ENCODE measurements around the gene SOX6.

The SOX6 gene

DNA sequence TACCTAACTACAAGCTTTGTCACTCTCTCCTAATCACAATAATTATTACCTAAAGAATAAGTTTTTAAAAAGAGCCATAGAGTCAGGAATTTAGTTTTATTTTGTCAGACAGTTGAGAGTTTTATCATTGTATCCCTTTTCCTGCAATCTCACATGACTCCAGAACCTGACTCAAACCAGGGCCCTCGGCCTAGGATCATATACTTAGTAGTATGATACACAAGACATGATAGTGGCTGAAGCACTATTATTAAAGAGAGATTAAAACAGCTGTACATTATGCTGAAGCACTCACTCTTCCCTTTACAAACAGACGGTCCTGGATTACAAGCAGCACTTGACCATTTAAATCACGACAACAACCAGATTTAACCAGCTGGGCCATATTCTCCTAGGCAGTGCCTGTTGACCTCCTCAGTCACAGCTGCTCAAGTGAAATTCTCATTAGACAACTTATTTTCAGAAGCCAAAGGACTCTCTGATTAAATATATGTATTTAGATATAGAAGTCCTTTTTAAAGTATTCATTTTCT lies 44.0 kb downstream of the SOX6 start:
- TF ChIP-seq, protein P1, sequence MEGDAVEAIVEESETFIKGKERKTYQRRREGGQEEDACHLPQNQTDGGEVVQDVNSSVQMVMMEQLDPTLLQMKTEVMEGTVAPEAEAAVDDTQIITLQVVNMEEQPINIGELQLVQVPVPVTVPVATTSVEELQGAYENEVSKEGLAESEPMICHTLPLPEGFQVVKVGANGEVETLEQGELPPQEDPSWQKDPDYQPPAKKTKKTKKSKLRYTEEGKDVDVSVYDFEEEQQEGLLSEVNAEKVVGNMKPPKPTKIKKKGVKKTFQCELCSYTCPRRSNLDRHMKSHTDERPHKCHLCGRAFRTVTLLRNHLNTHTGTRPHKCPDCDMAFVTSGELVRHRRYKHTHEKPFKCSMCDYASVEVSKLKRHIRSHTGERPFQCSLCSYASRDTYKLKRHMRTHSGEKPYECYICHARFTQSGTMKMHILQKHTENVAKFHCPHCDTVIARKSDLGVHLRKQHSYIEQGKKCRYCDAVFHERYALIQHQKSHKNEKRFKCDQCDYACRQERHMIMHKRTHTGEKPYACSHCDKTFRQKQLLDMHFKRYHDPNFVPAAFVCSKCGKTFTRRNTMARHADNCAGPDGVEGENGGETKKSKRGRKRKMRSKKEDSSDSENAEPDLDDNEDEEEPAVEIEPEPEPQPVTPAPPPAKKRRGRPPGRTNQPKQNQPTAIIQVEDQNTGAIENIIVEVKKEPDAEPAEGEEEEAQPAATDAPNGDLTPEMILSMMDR (IDR thresholded peaks at IDR 0.05; ENCODE audit: insufficient read depth, low read depth, low read length, missing control alignments), result no peak
- DNase-seq (ENCODE audit: low read depth), result no peak
- H3K4me3 ChIP-seq (ENCODE audit: low read length), result no peak overlapping the region

DNA sequence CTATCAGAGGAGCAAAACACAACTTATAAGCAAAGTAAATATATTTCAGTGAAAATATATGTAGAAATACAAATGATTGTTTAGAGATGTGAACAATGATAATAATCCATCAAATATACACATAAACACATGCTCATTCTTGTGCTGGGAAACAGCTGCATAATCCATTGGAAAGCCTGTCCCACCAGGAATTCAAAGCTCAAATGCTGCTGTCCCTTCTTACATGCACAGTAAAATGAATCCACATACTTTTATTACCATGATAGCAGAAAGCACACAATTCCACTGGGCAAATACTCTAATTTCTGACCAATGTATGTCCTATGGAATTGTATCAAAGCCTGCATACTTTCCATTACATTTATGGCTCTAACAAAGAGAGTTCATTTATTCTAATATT lies 44.5 kb downstream of the SOX6 start:
- TF ChIP-seq, protein P1 (IDR thresholded peaks at IDR 0.05; ENCODE audit: insufficient read depth, low read depth, low read length, missing control alignments), result no peak
- no peak for DNase-seq (ENCODE audit: low read depth)
- H3K4me3 ChIP-seq (ENCODE audit: low read length), result no peak overlapping the region

DNA sequence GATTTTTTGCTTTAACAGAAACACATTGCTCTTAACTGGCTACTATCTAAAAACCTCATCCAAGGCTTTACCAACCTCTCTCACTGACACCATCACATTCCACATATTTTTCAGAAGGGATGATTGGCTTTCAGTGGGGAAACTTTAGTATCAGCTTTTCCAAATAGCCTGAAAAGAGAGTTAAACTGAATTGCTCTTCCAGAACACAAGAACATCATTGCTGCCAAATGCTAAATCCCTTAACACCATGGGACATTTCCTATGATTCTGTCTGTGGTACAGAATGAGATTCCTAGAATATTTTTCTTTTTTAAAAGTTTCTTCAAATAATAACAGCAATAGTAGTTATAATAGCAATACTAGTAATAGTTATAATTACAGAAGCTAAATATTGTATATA lies 45.4 kb downstream of the SOX6 start:
- H3K4me3 ChIP-seq (ENCODE audit: low read length), result no peak overlapping the region
- TF ChIP-seq, protein P1 (IDR thresholded peaks at IDR 0.05; ENCODE audit: insufficient read depth, low read depth, low read length, missing control alignments), result no peak
- DNase-seq (ENCODE audit: low read depth), result no peak

DNA sequence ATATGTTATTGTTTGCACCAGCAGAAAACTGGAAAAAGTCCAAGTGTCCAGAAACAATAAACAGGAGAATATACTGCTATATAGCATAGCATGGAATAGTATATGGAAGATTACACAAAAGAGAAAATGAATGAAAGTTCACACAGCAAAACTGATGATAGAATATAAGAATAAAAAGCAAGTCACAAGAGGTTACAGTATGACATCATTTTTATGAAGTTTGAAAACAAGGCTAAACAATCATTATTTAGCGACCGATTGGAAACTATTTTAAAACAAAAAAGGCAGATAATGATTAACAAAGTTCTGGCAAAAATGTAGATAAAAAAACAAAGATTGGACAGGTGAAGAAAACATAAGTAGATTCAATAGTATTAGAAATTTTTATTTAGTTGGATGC lies 47.1 kb downstream of the SOX6 start:
- no peak for DNase-seq (ENCODE audit: low read depth)
- TF ChIP-seq, protein P1 (IDR thresholded peaks at IDR 0.05; ENCODE audit: insufficient read depth, low read depth, low read length, missing control alignments), result no peak
- H3K4me3 ChIP-seq (ENCODE audit: low read length), result no peak overlapping the region

DNA sequence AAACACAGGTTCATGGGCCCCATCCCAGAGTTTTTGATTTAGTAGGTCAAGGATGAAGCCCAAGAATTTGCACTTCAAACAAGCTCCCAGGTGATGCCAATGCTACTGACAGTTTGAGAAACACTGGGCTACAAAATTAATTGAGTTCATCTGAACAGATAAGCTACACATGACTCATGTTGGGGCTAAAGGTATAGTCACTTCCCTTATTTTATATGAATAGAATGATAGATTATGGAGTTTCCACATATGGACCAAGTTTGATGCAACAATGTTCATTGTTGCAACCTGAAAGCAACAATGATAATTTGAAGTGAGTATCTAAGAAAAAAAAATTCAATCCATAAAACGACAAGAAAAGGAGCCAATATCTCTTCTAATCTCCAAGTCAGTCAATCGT lies 54.9 kb downstream of the SOX6 start:
- no peak overlapping the region for H3K4me3 ChIP-seq (ENCODE audit: low read length)
- peak; percentile 38 for DNase-seq (ENCODE audit: low read depth)
- TF ChIP-seq, protein P1 (IDR thresholded peaks at IDR 0.05; ENCODE audit: insufficient read depth, low read depth, low read length, missing control alignments), result no peak

DNA sequence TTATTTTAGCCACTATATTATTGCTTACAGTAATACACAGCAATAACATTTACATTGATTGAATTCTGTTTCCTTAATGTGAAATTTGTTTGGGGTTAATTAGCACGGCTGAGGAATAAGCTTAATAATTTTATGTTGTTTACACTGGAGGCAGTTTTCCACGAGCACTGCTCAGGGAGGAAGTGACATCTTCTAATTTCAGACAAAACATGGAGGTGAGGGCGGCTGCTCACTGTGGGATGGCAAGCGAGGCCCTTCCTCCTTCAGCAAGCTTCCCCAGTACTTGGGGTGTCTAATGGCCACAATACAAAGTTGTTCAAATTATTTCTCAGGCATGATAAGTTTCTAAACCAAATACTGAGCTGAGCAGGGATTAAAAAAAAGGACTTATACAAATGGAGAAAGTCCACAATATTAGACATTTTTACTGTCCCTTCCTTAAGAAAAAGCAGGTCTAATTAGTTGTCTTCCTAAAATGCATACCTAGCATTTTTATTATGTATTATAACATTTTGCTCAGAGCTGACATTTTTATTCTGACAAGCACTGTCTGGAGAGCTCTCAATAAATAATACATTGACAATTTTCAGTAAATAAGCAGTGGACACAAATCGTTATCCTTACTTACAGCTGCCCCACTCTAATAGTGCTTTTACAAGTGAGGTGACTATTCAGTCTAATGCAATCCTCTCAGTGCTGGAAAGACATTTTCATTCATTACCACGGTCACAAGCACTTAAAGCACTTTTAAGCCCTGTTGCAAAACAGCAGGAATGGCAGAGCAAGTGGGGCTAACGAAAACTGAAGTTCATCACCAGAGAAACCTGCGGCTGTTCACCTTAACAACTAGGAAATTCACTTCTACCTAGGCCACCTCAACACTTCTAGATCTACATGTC lies 56.2 kb downstream of the SOX6 start:
- TF ChIP-seq, protein P1 (IDR thresholded peaks at IDR 0.05; ENCODE audit: insufficient read depth, low read depth, low read length, missing control alignments), result no peak
- no peak overlapping the region for H3K4me3 ChIP-seq (ENCODE audit: low read length)
- no peak for DNase-seq (ENCODE audit: low read depth)
